Dendritic cell treated with granulocyte-macrophage colony-stimulating factor and Interleukin-4, amounts not matched to agents 40 ng/mL and 50 ng/mL, for 4 days (primary cell): ENCODE data around the gene EFNB2.

ENCODE experiments used
- H3K27ac Mint-ChIP-seq: one replicate; pipeline ENCODE4 v1.8.0; 2022; ENCODE audit warnings: mild to moderate bottlenecking, mixed read lengths
- H3K27me3 Mint-ChIP-seq: one replicate; pipeline ENCODE4 v1.8.0; 2022; ENCODE audit warnings: mild to moderate bottlenecking, mixed read lengths
- H3K36me3 Mint-ChIP-seq: one replicate; pipeline ENCODE4 v1.8.0; 2022; ENCODE audit warnings: low read depth, mixed read lengths
- H3K4me1 Mint-ChIP-seq: one replicate; pipeline ENCODE4 v1.8.0; 2022; ENCODE audit warnings: low read depth, mixed read lengths
- H3K4me3 Mint-ChIP-seq: one replicate; pipeline ENCODE4 v1.8.0; 2022; ENCODE audit warnings: mild to moderate bottlenecking, moderate library complexity, mixed read lengths
- H3K9me3 Mint-ChIP-seq: one replicate; pipeline ENCODE4 v1.8.0; 2022; ENCODE audit warnings: mixed read lengths
- intact Hi-C: fragments of 100-400 bp; cut with micrococcal nuclease; formaldehyde crosslinking; loops from one replicate; pipeline ENCODE4 v1.15.0; 2022

The EFNB2 gene

DNA sequence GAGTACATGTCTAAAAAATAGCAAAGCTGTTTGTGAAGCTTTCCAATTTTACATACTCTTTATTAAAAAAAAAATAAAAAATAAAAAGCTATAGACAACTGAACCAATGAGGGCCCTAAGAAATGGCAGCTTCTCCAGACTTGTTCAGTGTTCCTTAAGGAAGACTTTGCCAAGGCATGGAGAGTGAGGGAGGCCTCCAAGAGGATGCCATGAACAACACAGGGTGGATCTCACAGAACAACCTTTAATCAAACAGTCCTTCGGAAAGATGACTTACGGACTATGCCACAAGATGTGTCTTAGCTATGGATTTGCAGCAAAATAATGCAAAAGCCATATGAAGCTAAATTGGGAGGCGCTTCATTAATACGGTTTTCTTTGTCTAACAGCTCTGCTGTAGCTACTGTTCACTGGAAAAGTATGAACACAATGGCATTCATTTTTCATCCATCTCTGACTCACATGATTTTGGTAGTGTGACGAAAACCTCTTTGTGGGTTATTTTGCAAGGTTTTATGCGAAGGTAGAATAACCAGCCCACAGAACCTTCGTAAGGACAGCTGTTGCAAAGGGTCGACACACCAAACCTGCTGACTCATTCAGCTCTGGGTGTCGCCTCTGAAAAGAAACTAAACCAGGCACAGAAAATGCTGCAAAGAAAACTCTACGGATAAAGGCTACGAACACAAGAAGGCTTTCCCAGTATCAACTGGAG lies 27.7 kb downstream of the EFNB2 start:
- intact Hi-C loops = no loop called here
- H3K9me3 Mint-ChIP-seq = no peaks in the 10 kb centered on the region
- H3K36me3 Mint-ChIP-seq = no peaks in the 10 kb centered on the region
- peak overlapping the region; percentile 23 for H3K4me3 Mint-ChIP-seq
- H3K27me3 Mint-ChIP-seq = no peaks in the 10 kb centered on the region
- H3K4me1 Mint-ChIP-seq = no peaks in the 10 kb centered on the region
- no peak overlapping the region for H3K27ac Mint-ChIP-seq

DNA sequence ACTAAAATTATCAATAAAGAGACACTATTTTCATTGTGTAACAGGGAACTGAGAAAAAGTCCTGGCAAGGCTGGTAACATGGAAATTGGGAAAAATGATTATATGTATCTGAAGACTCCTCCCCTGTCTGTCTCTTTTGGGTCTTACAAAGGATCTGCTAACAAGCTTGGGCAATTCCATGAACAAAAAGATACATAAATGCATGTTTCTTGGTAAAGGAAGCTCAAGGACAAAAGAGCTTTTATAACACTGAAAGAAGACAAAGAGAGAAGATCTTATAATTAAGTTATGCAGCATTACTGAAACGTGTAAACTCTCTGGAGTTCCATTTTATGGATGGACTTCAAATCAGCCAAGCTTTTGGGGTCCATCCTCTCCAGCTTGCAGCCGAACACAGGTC lies 29.2 kb downstream of the EFNB2 start:
- Mint-ChIP-seq H3K4me1 (no peaks in the 10 kb centered on the region), H3K9me3 (no peaks in the 10 kb centered on the region), H3K36me3 (no peaks in the 10 kb centered on the region), H3K4me3 (no peak overlapping the region), H3K27ac (no peak overlapping the region), H3K27me3 (no peaks in the 10 kb centered on the region)
- intact Hi-C loops = no loop called here

DNA sequence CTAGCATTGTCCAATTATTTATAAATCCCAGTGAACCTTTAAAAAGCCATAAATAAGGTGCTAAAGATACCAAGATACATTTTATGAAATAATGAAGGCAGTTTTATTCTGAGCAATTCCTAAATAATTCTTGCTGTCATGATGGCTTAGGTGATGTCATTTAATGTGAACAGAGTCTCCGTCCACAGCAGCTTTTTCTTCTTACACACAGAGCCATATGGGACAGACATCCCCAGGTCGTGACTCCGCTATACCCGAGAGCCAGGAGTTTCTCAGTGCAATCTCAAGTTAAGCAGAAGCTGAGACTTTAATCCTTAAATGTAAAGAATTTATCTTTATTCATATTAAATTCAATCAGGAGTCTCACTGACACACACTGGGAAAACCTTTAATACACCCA lies 29.7 kb downstream of the EFNB2 start:
- intact Hi-C loops = no loop called here
- Mint-ChIP-seq H3K4me3 (no peak overlapping the region), H3K4me1 (no peaks in the 10 kb centered on the region), H3K27ac (no peak overlapping the region), H3K27me3 (no peaks in the 10 kb centered on the region), H3K36me3 (no peaks in the 10 kb centered on the region), H3K9me3 (no peaks in the 10 kb centered on the region)

DNA sequence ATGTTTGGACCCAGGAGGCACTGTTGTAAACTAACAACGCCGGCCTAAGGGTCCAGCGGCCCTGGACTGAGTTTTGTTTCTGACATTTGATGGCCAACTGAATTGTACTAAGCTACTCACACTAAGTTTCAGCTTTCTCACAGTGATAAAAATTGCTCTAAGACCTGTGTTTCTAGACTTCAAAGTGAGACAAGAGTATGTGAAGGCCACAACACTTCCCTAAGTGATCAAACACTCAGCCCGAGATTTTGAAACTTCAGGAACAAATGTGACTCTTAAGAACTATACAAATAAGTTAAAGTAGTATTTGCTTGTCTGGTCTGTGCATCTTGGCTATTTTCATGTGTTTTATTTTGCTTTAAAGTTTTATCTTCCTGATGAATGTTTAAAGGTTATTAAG lies 30.2 kb downstream of the EFNB2 start:
- H3K4me3 Mint-ChIP-seq = no peak overlapping the region
- no peaks in the 10 kb centered on the region for H3K9me3 Mint-ChIP-seq
- no peaks in the 10 kb centered on the region for H3K36me3 Mint-ChIP-seq
- intact Hi-C loops = no loop called here
- no peak overlapping the region for H3K27ac Mint-ChIP-seq
- no peaks in the 10 kb centered on the region for H3K4me1 Mint-ChIP-seq
- H3K27me3 Mint-ChIP-seq = peaks cover 3% of the 10 kb centered on the region

DNA sequence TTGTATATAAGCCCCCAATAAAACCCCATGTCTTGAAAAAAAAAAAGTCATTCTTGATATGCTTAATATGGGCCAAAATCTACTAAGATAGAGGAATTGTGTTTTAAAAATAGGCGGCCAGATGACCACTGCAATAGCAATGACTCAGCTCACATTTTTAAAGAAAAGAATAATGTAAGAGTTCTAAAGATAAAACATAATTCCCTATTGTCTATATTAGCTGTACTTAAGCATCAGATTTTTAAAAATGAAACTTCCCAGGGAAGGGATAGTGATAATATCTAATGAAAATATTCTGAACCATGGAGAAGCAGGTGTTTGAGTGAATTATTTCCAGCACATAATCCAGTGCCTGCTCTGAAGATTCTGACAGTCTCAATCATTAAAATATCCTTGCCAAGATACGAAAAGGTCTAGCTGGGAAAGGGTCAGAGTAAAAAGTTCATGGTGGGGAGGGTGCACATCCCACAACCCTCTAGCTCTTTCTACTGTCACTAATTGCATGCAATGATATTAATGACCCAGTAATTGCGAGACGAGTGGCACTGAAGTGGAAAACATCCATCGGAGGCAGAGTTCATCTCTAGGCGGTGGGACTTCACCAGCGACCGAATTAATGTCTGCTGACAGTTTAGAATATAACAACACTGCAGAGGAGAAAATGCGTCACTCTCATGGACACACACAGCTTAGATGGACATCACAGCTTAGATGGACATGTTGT lies 31.6 kb downstream of the EFNB2 start:
- Mint-ChIP-seq H3K9me3 (no peaks in the 10 kb centered on the region), H3K4me1 (no peaks in the 10 kb centered on the region), H3K4me3 (no peak overlapping the region), H3K27ac (no peak overlapping the region), H3K27me3 (peaks cover 10% of the 10 kb centered on the region), H3K36me3 (no peaks in the 10 kb centered on the region)
- intact Hi-C loops = no loop called here

DNA sequence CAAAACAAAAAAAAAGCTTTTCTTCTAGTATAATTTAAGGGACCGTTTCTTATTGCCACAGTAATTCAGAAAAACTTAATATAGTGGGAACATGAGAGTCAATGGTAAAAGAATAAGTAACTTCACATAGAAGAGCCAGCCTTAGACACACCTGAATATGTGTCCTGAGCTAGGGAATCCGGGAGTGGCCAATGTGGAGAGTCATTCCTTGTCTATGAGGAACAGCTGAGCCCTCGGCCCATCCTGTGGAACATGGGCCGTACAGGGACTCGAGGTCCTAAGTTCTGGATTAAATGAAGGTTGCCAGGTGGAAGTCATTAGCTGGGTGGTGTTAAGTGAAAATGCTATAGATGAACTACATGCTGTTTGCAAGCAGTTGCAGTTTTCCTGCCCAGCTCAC lies 32.2 kb downstream of the EFNB2 start:
- Mint-ChIP-seq H3K9me3 (no peaks in the 10 kb centered on the region), H3K36me3 (no peaks in the 10 kb centered on the region), H3K27me3 (peaks cover 12% of the 10 kb centered on the region), H3K4me3 (no peak overlapping the region), H3K27ac (no peak overlapping the region), H3K4me1 (no peaks in the 10 kb centered on the region)
- intact Hi-C loops = no loop called here

DNA sequence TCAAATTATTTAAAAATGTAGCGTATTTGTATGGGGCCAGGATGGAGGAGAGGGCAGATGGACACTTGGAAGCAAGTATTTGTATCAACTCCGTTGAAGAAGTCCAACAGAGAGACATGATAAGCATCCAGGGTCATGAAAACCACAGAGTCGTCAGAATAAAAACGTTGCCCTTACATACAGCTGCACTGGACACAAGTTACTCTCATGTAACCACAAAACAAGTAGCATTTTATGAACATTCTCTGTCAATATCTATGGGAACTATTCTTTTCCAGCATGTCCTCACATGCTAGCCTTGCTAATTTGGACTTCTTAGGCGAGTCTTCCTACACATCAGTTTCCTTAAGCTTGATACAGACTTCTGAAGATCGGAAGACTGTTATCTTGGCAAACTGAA lies 35.0 kb downstream of the EFNB2 start:
- peaks cover 36% of the 10 kb centered on the region for H3K27me3 Mint-ChIP-seq
- intact Hi-C loops = no loop called here
- no peaks in the 10 kb centered on the region for H3K9me3 Mint-ChIP-seq
- no peaks in the 10 kb centered on the region for H3K36me3 Mint-ChIP-seq
- H3K4me1 Mint-ChIP-seq = no peaks in the 10 kb centered on the region
- no peak overlapping the region for H3K27ac Mint-ChIP-seq
- no peak overlapping the region for H3K4me3 Mint-ChIP-seq

DNA sequence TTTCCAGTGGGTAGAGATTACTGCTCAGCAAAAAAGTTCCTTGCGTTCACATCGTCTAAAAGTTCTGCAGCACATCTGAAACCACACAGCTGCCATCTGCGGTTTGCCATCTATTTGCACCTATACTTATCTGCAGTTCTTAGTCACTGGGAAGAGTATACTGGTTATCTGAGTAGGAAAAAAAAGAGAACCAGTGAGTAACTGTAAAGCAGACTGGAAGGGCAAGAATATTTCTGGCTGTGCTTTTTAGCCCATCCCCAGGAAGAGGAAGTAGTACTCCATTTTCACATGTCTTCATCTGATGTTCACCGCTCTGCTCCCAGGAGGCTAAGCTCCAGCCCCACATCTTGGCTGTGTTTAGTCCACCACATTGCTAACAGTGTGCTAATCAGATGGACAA lies 35.6 kb downstream of the EFNB2 start:
- H3K4me3 Mint-ChIP-seq = no peak overlapping the region
- peaks cover 37% of the 10 kb centered on the region for H3K27me3 Mint-ChIP-seq
- H3K36me3 Mint-ChIP-seq = no peaks in the 10 kb centered on the region
- no peak overlapping the region for H3K27ac Mint-ChIP-seq
- H3K9me3 Mint-ChIP-seq = no peaks in the 10 kb centered on the region
- intact Hi-C loops = no loop called here
- no peaks in the 10 kb centered on the region for H3K4me1 Mint-ChIP-seq

DNA sequence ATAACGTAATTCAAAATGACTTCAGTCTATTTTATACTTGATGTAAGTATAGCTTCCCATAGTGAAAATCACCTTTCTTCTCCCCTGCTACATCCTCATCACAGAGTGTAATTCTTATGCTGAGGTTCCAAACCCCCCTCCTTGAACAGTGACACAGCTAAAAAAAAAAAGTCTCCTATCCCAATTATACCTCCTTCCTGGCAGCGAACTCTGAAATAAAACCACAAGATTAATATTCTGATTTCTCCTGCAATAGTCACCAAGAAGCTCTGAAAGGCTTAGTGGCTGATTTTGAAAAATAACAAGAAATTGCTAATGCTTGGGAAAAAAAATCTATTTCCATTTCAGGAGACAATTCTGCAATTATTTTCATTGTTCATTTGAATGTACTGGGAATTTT lies 36.3 kb downstream of the EFNB2 start:
- no peak overlapping the region for H3K4me3 Mint-ChIP-seq
- H3K27ac Mint-ChIP-seq = no peak overlapping the region
- no peaks in the 10 kb centered on the region for H3K9me3 Mint-ChIP-seq
- intact Hi-C loops = no loop called here
- peaks cover 41% of the 10 kb centered on the region for H3K27me3 Mint-ChIP-seq
- no peaks in the 10 kb centered on the region for H3K36me3 Mint-ChIP-seq
- H3K4me1 Mint-ChIP-seq = no peaks in the 10 kb centered on the region

DNA sequence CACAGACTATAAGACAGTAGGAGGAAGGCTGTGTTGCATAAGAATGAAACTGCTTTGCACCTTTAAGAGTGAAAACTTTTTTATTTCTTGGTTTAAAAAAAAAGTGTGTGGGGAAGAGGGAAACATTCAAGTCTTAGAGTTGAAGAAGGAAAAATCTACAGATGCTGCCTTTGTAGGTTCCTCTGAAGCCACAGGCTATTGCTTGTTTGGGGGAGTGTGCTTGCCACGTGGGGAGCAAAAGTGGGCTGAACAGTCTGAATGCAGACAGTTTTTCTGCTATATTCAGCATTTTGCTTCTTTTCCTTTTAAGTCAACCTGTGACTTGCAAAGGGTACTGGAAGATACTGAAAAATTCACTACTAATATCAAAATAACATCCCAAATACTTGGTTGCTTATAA lies 36.9 kb downstream of the EFNB2 start:
- Mint-ChIP-seq H3K4me1 (peaks cover 4% of the 10 kb centered on the region), H3K27me3 (peaks cover 46% of the 10 kb centered on the region), H3K36me3 (no peaks in the 10 kb centered on the region), H3K4me3 (no peak overlapping the region), H3K9me3 (no peaks in the 10 kb centered on the region), H3K27ac (no peak overlapping the region)
- intact Hi-C loops = no loop called here

DNA sequence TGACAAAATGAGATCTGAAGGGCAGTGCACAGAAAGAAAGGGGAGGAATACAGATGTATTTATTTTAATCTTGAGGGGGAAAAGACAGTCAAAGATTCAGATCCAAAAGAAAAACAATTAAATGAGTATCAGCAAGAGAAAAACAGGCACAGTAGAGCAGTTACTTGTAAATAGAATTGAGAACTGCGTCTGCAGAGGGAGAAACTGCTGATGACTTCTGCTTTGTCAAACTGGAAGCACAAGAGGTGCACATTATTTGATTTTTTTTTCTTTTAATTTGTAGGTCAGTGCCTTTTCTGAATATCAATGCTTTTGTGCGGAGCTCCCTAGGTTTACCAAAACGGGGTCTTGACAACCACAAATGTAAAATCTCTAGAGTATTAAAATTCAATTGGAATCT lies 37.3 kb downstream of the EFNB2 start:
- Mint-ChIP-seq H3K9me3 (no peaks in the 10 kb centered on the region), H3K27me3 (peaks cover 50% of the 10 kb centered on the region), H3K4me1 (peaks cover 8% of the 10 kb centered on the region), H3K4me3 (no peak overlapping the region), H3K27ac (no peak overlapping the region), H3K36me3 (no peaks in the 10 kb centered on the region)
- intact Hi-C loops = no loop called here

DNA sequence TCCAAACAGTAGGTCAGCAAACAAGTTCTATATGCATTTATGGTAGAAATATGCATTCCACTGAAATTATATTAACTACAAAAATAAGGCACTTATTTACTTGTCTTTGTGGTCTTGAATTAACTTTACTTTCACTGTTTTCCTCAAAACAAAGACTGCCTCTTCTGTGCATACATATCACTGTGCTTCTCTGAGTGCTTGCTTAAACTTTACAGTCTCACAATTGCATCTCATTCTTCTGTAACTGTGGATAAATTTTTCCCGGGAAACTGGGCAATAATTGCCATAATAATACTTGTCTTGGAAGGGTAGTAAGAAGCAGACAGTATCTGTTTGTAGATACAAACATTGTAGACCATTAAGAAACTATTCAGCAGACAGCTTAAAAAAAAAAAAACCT lies 38.4 kb downstream of the EFNB2 start:
- H3K36me3 Mint-ChIP-seq = no peaks in the 10 kb centered on the region
- peaks cover 61% of the 10 kb centered on the region for H3K27me3 Mint-ChIP-seq
- no peak overlapping the region for H3K27ac Mint-ChIP-seq
- intact Hi-C loops = no loop called here
- H3K4me1 Mint-ChIP-seq = peaks cover 9% of the 10 kb centered on the region
- H3K9me3 Mint-ChIP-seq = no peaks in the 10 kb centered on the region
- no peak overlapping the region for H3K4me3 Mint-ChIP-seq

DNA sequence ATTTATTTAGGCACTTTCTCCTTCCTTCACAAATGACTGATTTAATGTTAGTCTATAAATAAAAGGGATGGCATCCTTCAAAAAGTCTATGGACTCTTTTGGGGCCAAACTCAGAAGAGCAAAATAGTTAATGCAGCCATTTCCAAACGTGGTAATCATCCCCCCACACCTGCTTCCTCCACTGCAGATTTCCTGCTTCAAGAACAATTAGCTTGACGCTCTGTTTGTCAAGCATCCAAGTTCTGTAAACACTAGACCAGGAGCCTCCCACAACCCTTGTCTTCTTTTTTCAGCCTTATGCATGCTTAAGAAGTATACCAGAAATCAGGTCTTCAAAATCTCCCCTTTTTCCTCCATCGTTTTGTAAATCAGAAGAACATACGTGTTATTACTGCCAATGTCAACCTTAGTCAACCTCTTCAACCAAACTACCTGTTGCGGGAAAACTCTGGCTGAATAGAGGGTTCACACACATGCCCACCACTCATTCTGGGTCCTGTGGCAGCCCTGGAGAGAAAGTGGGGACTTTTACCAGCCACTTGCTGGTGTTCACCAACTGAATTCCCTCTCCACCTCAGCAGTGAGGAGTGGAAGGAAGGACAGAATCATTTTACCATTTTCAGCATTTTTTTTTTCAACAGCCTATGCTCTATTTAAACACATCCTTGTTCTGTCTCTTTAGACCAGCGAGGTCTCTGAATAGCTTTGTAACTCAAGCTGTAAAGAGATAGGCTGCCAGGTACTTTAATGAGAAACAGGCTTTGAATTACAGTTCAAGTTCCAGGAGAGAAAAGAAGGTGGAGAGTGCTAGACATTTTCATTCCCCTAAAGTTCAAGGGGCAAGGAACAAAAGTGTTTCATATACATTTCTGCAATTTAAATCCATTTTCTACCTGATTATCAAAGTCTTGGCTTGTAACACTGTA lies 39.1 kb downstream of the EFNB2 start:
- H3K4me3 Mint-ChIP-seq = no peak overlapping the region
- H3K27me3 Mint-ChIP-seq = peaks cover 68% of the 10 kb centered on the region
- H3K9me3 Mint-ChIP-seq = no peaks in the 10 kb centered on the region
- H3K27ac Mint-ChIP-seq = no peak overlapping the region
- intact Hi-C loops = no loop called here
- peaks cover 9% of the 10 kb centered on the region for H3K4me1 Mint-ChIP-seq
- H3K36me3 Mint-ChIP-seq = no peaks in the 10 kb centered on the region

DNA sequence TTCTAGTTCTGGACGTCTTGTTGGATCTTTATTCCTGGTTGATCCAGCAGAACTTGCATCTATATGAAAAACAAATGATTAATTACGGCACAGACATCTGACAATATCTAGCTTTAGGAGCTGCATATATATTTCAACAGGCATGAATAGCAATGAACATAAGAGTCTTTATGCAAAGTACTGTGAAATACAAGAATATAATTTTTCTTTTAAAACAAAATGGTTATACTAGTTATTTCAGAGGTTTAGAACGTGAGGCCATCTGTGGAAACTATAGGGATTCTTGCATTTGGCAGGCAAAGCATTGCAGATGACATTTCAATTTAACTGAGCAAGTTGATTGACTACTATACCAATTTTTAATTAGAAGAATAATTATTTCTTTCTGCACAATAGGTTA lies 40.5 kb downstream of the EFNB2 start:
- Mint-ChIP-seq H3K4me3 (no peak overlapping the region), H3K4me1 (peaks cover 9% of the 10 kb centered on the region), H3K9me3 (no peaks in the 10 kb centered on the region), H3K36me3 (no peaks in the 10 kb centered on the region), H3K27ac (no peak overlapping the region), H3K27me3 (peaks cover 73% of the 10 kb centered on the region)
- intact Hi-C loops = no loop called here
